ENCODE measurements around the gene NAT14.
"Not testable (repeated sequence)": the region's sequence is repeated elsewhere in the genome, so short reads cannot be mapped to it uniquely, and the experiment has no call there.

NAT14 gene

GRCh38 chr19:55504252-55504603, 19.2 kb downstream of the NAT14 start:
- DNase-seq = no peak

- no peak for DNase-seq
Observed at GRCh38 chr19:55504981-55505380, 20.0 kb downstream of the NAT14 start.

GRCh38 chr19:55508120-55508519, 23.1 kb downstream of the NAT14 start:
- no peak for DNase-seq

GRCh38 chr19:55516878-55517620, 32.1 kb downstream of the NAT14 start:
- peak; percentile 80 to 91 for DNase-seq

GRCh38 chr19:55519451-55520311, 34.7 kb downstream of the NAT14 start:
- DNase-seq = no peak

- no peak for DNase-seq
Observed at GRCh38 chr19:55520691-55521292, 35.8 kb downstream of the NAT14 start.

- peak in 1 of 2 experiments; percentile 42 for DNase-seq
Observed at GRCh38 chr19:55525289-55526101, 40.5 kb downstream of the NAT14 start.

- peak; percentile 15 to 48 for DNase-seq
Observed at GRCh38 chr19:55526216-55527196, 41.5 kb downstream of the NAT14 start.

- DNase-seq = no peak
Observed at GRCh38 chr19:55527197-55528029, 42.4 kb downstream of the NAT14 start.

- peak; percentile 95 to 96 for DNase-seq
Observed at GRCh38 chr19:55528030-55528803, 43.2 kb downstream of the NAT14 start.

- no peak for DNase-seq
Observed at GRCh38 chr19:55529636-55530234, 44.7 kb downstream of the NAT14 start.

- no peak for DNase-seq
Observed at GRCh38 chr19:55530996-55531395, 46.0 kb downstream of the NAT14 start.

- not testable (repeated sequence) for DNase-seq
Observed at GRCh38 chr19:55534280-55534679, 49.3 kb downstream of the NAT14 start.

- no peak for DNase-seq
Observed at GRCh38 chr19:55535173-55535964, 50.4 kb downstream of the NAT14 start.

GRCh38 chr19:55535965-55536350, 51.0 kb downstream of the NAT14 start:
- DNase-seq = no peak

GRCh38 chr19:55536366-55536765, 51.4 kb downstream of the NAT14 start:
- no peak for DNase-seq

All from NCI-H524 (cell line).